Renal cortex interstitium (tissue), 11 donors: ENCODE data around the gene CLIP2. TPM values are rescaled to one million over a fixed set of nuclear protein-coding genes. Genes with fewer than 3 reads are reported as not detected.
"Not testable (repeated sequence)": the region's sequence is repeated elsewhere in the genome, so short reads cannot be mapped to it uniquely, and the experiment has no call there.

Experiments used
- DNase-seq, 11 donors: peaks; one replicate each; pipeline ENCODE4 v3.0.0-alpha.2; 2013; ENCODE audit warnings: low read depth in 9 of 11, low spot score in 4 of 11; ENCODE audit errors: extremely low read depth in 1 of 11
- polyA plus RNA-seq, 3 donors: library from polyadenylated mRNA; unstranded; fragments of 120-200 nt; gene quantifications; one replicate each; pipeline ENCODE4 v1.2.1, GENCODE V29; 2013; ENCODE audit not compliant: insufficient read length in 3 of 3

The CLIP2 gene
- polyA plus RNA-seq, 3 donors, result 19.6 to 32.6 (median 28.7) TPM

- DNase-seq, result no peak
Measured at GRCh38 chr7:74312418-74313028, 23.3 kb downstream of the CLIP2 start.

DNA sequence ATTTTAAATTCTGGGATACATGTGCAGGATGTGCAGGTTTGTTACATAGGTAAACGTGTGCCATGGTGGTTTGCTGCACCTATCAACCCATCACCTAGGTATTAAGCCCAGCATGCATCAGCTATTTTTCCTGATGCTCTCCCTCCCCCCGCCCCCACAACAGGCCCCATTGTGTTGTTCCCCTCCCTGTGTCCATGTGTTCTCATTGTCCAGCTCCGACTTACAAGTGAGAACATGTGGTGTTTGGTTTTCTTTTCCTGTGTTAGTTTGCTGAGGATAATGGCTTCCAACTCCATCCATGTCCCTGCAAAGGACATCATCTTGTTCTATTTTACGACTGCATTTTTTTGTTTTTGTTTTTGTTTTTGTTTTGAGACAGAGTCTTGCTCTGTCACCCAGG, 26.7 kb downstream of the CLIP2 start:
- not testable (repeated sequence) for DNase-seq

GRCh38 chr7:74317146-74317782, 28.1 kb downstream of the CLIP2 start:
- DNase-seq, result no peak

DNA sequence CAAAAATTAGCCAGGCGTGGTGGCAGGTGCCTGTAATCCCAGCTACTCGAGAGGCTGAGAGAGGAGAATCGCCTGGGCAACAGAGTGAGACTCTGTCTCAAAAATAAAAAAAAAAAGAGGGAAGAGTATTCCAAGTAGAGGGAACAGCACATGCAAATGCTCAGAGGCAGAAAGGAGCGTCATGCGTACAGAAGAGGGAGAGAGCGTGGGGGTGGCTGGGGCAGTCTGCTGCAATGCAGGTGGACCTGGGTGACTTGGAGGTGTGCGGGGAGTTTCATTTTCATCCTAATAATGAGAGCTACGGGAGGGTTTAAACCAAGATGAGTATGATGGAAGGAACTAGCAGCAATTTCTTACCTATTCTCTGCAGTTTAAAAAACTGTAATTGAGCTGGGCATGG, 28.8 kb downstream of the CLIP2 start:
- no peak for DNase-seq

DNA sequence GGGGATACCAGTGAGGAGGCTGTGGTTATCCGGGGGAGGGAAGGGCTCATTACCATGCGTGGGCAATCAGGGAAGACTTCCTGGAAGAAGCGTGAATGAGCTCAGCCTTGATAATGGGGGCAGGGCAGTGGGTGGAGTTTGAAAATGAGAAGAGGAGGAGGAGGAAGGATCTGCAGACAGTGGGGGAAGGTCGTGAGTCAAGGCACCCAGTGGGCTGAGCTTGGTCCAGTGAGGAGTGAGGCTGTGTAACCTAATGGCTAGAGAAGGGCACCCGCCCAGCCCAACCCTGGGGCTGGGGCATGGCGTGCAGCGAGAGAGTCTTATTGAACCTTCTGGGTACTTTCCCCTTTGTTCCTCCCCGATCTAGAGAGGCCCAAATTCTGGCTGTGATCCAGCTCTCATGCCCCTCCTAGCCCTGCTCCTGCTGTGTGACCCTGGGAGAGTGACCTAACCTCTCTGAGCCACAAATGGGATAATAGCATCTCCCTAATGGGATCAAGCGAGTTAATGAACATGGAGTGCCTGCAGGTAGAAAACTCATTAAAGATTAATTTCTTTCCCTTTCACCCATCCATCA, 31.5 kb downstream of the CLIP2 start:
- no peak for DNase-seq

GRCh38 chr7:74322892-74323291, 33.7 kb downstream of the CLIP2 start:
- not testable (repeated sequence) for DNase-seq

DNA sequence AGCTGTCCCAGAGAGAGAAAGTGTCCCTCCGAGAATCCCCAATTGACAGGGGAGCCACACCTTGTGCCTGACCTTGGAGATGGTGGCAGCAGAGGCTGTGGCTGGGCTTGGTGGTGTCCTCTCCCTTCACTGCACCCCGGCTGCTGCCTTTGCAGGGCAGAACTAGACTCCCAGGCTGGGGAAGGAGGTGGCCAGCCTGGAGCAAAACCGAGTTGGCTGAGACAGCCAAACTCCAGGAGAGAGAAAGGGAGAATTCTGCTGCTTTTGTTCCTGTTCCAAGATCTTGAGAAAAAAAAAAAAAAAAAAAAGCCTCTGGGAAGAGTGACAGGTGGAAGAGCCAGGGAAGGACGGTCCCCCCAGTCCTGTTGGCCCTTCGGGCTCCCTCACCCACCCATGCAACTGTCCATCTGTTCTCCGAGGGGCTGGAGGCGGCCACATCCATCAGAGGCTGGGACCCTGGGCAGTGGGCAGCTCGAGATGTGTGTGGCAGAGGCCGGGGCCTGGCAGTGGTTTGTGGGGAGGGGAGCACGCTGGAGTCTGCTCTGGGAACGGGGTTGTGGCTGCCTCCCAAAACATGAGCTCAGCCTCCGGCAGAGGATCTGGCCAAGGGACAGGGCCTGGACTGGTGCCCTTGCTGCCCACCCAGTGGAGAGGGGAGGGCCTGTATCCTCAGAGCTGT, 35.5 kb downstream of the CLIP2 start:
- DNase-seq, result no peak

DNA sequence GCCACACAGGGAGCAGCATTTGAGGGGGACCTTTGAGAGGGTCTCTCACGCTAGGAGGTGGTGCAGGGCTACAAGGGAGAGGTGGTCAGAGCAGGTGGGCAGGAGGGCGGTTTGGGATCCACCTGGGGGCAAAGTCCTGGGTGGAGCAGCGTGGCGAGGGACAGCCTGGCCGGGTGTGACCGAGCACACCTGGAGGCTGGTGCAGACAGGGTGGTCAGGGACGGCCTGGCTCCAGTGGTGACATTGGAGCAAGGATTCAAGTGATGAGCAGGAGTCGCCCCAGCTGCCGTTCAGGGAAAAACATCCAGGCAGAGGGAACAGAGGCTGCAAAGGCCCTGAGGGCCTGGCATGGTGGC, 36.0 kb downstream of the CLIP2 start:
- no peak for DNase-seq

- no peak for DNase-seq
Measured at GRCh38 chr7:74329225-74329624, 40.0 kb downstream of the CLIP2 start.

- peak in 4 of 11 donors; percentile 8 to 20 (median 15) for DNase-seq
Measured at GRCh38 chr7:74332373-74333176, 43.4 kb downstream of the CLIP2 start.

GRCh38 chr7:74334030-74334429, 44.8 kb downstream of the CLIP2 start:
- no peak for DNase-seq

DNA sequence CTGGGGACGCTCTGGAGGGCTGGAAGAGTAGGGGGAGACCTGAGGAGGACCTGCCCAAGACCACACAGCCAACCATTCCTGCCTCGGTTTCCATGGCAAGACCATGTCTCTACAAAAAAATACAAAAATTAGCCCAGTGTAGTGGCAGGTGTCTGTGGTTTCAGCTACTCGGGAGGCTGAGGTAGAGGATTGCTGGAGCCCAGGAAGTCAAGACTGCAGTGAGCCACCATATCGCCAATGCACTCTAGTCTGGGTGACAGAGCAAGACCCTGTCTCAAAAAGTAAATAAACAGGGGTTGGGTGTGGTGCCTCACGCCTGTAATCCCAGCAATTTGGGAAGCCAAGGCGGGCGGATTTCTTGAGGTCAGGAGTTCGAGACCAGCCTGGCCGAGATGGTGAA, 48.7 kb downstream of the CLIP2 start:
- no peak for DNase-seq

DNA sequence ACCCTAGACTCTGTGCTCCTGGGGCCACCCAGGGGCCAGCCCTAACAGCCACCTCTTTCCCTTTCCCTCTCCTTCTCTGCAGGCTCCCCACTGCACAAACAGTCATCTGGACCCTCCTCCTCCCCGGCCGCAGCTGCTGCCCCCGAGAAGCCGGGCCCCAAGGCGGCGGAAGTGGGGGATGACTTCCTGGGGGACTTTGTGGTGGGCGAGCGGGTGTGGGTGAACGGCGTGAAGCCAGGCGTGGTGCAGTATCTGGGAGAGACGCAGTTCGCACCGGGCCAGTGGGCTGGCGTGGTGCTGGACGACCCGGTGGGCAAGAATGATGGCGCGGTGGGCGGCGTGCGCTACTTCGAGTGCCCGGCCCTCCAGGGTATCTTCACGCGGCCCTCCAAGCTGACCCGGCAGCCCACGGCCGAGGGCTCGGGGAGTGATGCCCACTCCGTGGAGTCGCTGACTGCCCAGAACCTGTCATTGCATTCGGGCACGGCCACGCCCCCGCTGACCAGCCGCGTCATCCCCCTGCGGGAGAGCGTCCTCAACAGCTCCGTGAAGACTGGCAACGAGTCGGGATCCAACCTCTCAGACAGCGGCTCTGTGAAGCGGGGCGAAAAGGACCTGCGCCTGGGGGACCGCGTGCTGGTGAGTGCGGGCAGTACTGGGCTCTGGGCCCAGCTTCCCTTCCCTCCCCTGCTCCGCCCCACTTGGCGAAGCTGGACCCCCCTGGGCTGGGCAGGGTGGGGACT, 49.3 kb downstream of the CLIP2 start:
- DNase-seq, result no peak

- DNase-seq, result not testable (repeated sequence)
Measured at GRCh38 chr7:74339648-74340047, 50.4 kb downstream of the CLIP2 start.

DNA sequence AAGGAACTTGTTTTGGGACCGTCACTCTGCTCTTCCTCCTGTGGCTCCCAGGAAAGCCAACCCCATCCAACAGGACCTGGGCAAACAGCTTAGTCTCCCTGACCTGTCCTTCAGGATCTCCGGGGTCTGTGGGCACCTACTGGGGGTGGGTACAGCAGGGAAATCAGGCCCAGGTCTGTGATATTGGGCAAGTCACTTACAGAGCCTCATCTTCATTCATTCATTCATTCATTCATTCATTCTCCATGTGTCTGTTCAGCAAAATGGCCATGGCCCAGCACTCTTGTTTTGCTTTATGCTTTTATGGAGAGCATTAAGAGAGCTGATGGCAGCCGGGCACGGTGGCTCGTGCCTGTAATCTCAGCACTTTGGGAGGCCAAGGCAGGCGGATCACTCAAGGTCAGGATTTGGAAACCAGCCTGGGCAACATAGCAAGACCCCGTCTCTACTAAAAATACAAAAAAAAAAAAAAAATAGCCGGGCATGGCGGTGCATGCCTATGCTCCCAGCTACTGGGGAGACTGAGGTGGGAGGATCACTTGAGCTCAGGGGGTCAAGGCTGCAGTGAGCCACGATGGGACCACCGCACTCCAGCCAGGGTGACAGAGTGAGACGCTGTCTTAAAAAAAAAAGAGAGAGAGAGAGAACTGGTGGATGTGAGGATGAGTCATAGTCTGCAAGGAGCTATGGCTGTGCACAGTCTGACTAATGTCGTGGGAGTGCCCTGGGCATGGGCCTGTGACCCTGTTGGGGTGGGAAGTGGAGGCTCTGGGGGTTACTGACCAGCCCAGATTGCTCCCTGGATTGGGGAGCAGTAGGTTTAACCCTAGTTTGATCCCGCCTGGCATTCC, 54.3 kb downstream of the CLIP2 start:
- DNase-seq, result no peak

DNA sequence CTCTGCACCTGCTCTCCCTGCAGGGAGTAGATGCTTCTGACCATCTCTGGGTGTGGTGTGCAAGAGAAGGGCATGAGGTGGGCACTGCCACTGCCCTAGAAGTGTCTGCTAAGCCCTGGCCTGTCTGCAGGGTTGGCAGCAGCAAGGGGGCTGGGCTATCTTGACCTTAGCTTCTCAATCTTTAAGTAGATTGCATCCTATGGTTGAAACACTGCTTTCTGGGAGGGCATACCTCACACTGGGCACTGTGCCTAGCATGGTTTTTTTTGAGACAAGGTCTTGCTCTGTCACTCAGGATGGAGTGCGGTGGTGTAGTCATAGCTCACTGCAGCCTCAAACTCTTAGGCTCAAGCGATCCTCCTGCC, 54.9 kb downstream of the CLIP2 start:
- DNase-seq, result no peak

DNA sequence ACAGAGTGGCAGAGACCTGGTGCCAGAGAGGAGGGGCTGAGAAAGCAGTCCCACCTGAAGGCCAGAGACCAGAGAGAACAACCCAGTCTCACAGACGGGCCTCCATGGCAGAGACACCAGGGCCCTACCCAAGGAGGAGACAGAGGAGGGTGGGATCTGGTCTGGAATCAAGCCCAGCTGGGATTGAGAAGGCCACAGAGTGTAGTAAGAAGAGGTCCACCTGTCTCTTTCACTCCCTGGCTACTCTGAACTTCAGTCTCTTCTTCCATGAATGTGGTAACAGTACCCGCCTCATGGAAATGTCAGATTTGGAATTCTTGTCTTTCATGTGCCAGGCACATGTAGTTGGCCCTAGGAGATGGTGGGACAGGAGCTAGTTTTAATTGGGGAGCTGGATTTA, 55.6 kb downstream of the CLIP2 start:
- DNase-seq, result no peak

- no peak for DNase-seq
Measured at GRCh38 chr7:74345970-74346369, 56.8 kb downstream of the CLIP2 start.
